ENCODE data around the gene IGSF3.

IGSF3 gene

GRCh38 chr1:116710420-116711262 lies 43.1 kb upstream of the IGSF3 start:
- TF ChIP-seq, protein P1, sequence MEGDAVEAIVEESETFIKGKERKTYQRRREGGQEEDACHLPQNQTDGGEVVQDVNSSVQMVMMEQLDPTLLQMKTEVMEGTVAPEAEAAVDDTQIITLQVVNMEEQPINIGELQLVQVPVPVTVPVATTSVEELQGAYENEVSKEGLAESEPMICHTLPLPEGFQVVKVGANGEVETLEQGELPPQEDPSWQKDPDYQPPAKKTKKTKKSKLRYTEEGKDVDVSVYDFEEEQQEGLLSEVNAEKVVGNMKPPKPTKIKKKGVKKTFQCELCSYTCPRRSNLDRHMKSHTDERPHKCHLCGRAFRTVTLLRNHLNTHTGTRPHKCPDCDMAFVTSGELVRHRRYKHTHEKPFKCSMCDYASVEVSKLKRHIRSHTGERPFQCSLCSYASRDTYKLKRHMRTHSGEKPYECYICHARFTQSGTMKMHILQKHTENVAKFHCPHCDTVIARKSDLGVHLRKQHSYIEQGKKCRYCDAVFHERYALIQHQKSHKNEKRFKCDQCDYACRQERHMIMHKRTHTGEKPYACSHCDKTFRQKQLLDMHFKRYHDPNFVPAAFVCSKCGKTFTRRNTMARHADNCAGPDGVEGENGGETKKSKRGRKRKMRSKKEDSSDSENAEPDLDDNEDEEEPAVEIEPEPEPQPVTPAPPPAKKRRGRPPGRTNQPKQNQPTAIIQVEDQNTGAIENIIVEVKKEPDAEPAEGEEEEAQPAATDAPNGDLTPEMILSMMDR (IDR thresholded peaks at IDR 0.05; ENCODE audit: low read depth, low read length, missing control alignments): no peak
- no peak overlapping the region for H3K4me3 ChIP-seq (replicated peaks; ENCODE audit: low read depth, low read length)
- no peak for DNase-seq (ENCODE audit: extremely low read depth, low read depth)

DNA sequence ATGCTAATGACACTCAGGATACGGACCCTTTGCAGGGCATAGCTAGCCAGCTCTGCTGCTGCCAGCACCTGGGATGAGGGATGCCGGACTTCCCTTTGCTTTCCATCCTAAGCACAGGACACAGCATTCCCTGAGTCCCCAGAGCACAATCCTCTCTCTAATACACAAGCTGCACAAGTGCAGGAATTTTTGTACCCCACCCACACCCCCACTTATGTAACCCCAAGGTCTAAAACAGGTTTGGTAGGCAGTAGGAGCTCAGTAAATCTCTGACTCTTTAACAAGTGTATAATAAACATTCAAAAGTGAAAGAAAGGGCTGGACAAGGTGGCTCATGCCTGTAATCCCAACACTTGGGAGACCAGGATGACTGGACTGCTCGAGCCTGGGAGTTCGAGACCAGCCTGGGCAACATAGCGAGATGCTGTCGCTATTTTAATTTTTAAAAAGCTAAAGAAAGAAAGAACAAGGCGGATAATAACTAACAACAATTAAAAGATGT lies 42.2 kb upstream of the IGSF3 start:
- DNase-seq (ENCODE audit: extremely low read depth, low read depth): no peak
- TF ChIP-seq, protein P1 (IDR thresholded peaks at IDR 0.05; ENCODE audit: low read depth, low read length, missing control alignments): no peak
- H3K4me3 ChIP-seq (replicated peaks; ENCODE audit: low read depth, low read length): no peak overlapping the region

DNA sequence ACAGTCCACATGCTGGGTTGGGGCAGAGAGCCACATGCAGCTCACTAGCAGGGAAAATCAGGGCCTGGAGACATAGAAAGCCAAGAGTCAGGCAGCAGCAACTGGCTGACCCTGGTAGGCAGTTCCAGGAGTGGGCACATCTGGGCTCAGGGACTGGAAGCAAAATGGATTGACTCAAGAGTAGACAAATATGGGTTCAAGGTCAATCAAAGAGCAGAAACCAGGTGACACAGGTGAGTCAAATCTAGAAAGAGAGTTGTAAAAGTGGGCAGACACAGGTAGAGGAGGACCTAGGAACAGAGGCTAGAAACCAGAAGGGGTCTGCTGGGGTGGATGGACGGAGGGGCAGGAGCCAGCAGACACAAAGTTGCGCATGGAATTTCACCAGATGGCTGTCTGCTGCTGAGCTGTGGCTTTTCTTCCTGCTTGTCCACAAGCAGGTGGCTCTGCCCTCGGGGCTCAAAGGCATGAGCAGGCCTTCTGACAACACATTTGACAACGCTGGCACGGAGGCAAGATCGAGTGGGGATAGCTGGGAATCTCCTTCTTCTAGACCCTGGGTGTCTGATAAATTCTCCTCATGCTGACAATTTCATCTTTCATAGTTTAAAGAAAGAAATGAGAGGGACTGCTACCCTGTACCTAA lies 40.8 kb upstream of the IGSF3 start:
- H3K4me3 ChIP-seq (replicated peaks; ENCODE audit: low read depth, low read length): no peak overlapping the region
- TF ChIP-seq, protein P1 (IDR thresholded peaks at IDR 0.05; ENCODE audit: low read depth, low read length, missing control alignments): no peak
- DNase-seq (ENCODE audit: extremely low read depth, low read depth): no peak

GRCh38 chr1:116706841-116707240 lies 39.3 kb upstream of the IGSF3 start:
- no peak overlapping the region for H3K4me3 ChIP-seq (replicated peaks; ENCODE audit: low read depth, low read length)
- TF ChIP-seq, protein P1 (IDR thresholded peaks at IDR 0.05; ENCODE audit: low read depth, low read length, missing control alignments): no peak

GRCh38 chr1:116706123-116706522 lies 38.6 kb upstream of the IGSF3 start:
- no peak for DNase-seq (ENCODE audit: extremely low read depth, low read depth)
- TF ChIP-seq, protein P1 (IDR thresholded peaks at IDR 0.05; ENCODE audit: low read depth, low read length, missing control alignments): no peak
- no peak overlapping the region for H3K4me3 ChIP-seq (replicated peaks; ENCODE audit: low read depth, low read length)

More at GRCh38 chr1:116706841-116707240, 39.3 kb upstream of the IGSF3 start:
- no peak for DNase-seq (ENCODE audit: extremely low read depth, low read depth)

GRCh38 chr1:116704278-116704677 lies 36.7 kb upstream of the IGSF3 start:
- H3K4me3 ChIP-seq (replicated peaks; ENCODE audit: low read depth, low read length): no peak overlapping the region
- TF ChIP-seq, protein P1 (IDR thresholded peaks at IDR 0.05; ENCODE audit: low read depth, low read length, missing control alignments): no peak
- no peak for DNase-seq (ENCODE audit: extremely low read depth, low read depth)
